NCI-H2196 (cell line): Measurements from ENCODE around the gene DAPK3.

Experiments
- DNase-seq: peaks from one replicate; lab custom pipeline; 2025; ENCODE audit not compliant: unreplicated experiment; lab: John Stamatoyannopoulos, UW

The DAPK3 gene

GRCh38 chr19:3919793-3920192 lies 51.1 kb downstream of the DAPK3 start:
- no peak for DNase-seq

GRCh38 chr19:3916033-3916432 lies 54.9 kb downstream of the DAPK3 start:
- DNase-seq = no peak

GRCh38 chr19:3914199-3914598 lies 56.7 kb downstream of the DAPK3 start:
- DNase-seq = no peak

- no peak for DNase-seq
Observed at GRCh38 chr19:3910105-3910504, 60.8 kb downstream of the DAPK3 start.
